GM10847 (cell line): ENCODE data around the gene UGCG.

Source experiments
- POLR2A ChIP-seq: IDR thresholded peaks from 2 replicates; pipeline ENCODE4 v1.6.1; 2011; ENCODE audit not compliant: insufficient read length; ENCODE audit errors: extremely low read depth

UGCG gene

GRCh38 chr9:111895996-111896941 lies at the start of gene UGCG:
TSS of gene UGCG (plus strand) at chr9:111896814. CDS start at chr9:111897216, 402 bp downstream.
- TF ChIP-seq POLR2A = peak; percentile 94

GRCh38 chr9:111851553-111851952 lies 45.1 kb upstream of the UGCG start:
- TF ChIP-seq POLR2A = no peak

GRCh38 chr9:111852291-111852690 lies 44.3 kb upstream of the UGCG start:
- TF ChIP-seq POLR2A = no peak

- no peak for TF ChIP-seq POLR2A
Measured at GRCh38 chr9:111853450-111853827, 43.2 kb upstream of the UGCG start.

GRCh38 chr9:111854799-111855198 lies 41.8 kb upstream of the UGCG start:
- no peak for TF ChIP-seq POLR2A

- TF ChIP-seq POLR2A = no peak
Measured at GRCh38 chr9:111857555-111858211, 38.9 kb upstream of the UGCG start.

- TF ChIP-seq POLR2A = no peak
Measured at GRCh38 chr9:111860443-111860842, 36.2 kb upstream of the UGCG start.

GRCh38 chr9:111863636-111864035 lies 33.0 kb upstream of the UGCG start:
- no peak for TF ChIP-seq POLR2A

- no peak for TF ChIP-seq POLR2A
Measured at GRCh38 chr9:111866976-111867375, 29.6 kb upstream of the UGCG start.

- no peak for TF ChIP-seq POLR2A
Measured at GRCh38 chr9:111868475-111868874, 28.1 kb upstream of the UGCG start.

- no peak for TF ChIP-seq POLR2A
Measured at GRCh38 chr9:111870774-111871498, 25.7 kb upstream of the UGCG start.

- no peak for TF ChIP-seq POLR2A
Measured at GRCh38 chr9:111871499-111871855, 25.1 kb upstream of the UGCG start.

GRCh38 chr9:111872886-111873285 lies 23.7 kb upstream of the UGCG start:
- TF ChIP-seq POLR2A = no peak

GRCh38 chr9:111873901-111874300 lies 22.7 kb upstream of the UGCG start:
- TF ChIP-seq POLR2A = no peak

GRCh38 chr9:111874500-111874899 lies 22.1 kb upstream of the UGCG start:
- TF ChIP-seq POLR2A = no peak

GRCh38 chr9:111876179-111876578 lies 20.4 kb upstream of the UGCG start:
- TF ChIP-seq POLR2A = no peak
